ENCODE results near the gene STK24. TPM values are rescaled to one million over a fixed set of nuclear protein-coding genes. Genes with fewer than 3 reads are reported as not detected.

The STK24 gene
- total RNA-seq, 1 donor from 2014 or later: 43.2 TPM

GRCh38 chr13:98512774-98513665, 63.9 kb downstream of the STK24 start:
- DNase-seq (ENCODE audit: low read depth): no peak

GRCh38 chr13:98511435-98511834, 65.5 kb downstream of the STK24 start:
- DNase-seq (ENCODE audit: low read depth): peak; percentile 39

DNA sequence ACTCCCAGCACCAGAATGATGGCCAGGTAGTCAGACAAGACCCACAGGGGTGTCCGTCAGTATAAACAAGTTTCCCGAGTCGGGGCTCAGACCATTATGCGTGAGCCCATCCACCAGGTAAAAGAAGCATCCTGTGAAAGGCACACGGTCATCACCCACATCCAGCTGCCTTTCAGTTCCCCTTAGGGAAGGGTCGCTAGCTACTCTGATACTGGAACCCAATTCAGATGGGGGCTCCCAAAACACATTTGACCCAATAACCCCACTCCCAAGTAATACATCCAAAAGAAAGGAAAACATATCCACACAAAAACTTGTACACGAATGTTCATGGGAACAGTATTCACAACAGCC, 66.8 kb downstream of the STK24 start:
- DNase-seq (ENCODE audit: low read depth): no peak

- peak; percentile 70 for DNase-seq (ENCODE audit: low read depth)
Measured at GRCh38 chr13:98509271-98510155, 67.4 kb downstream of the STK24 start.

- peak; percentile 41 for DNase-seq (ENCODE audit: low read depth)
Measured at GRCh38 chr13:98508685-98509084, 68.2 kb downstream of the STK24 start.

DNA sequence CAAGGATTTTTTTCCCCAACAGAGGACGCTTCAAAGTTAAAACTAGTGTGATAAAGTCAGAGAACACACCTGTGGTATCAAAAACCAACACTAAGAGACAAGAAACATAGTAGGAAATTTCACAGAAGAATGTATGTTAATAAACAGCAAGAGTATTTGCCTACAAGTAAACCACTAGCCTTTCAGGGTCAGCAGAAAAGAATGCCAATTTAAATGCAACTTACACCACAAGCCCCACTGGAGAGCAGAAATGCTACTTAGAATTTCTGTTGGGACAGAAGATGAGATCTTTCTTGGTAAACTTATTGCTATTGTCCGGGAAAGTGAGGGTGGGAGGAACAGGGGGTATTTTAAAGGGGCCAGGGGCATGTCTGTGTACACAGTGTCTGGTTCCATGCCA, 68.6 kb downstream of the STK24 start:
- no peak for DNase-seq (ENCODE audit: low read depth)

GRCh38 chr13:98507282-98507797, 69.6 kb downstream of the STK24 start:
- DNase-seq (ENCODE audit: low read depth): no peak

- no peak for DNase-seq (ENCODE audit: low read depth)
Measured at GRCh38 chr13:98506728-98507230, 70.1 kb downstream of the STK24 start.

- DNase-seq (ENCODE audit: low read depth): no peak
Measured at GRCh38 chr13:98506322-98506721, 70.6 kb downstream of the STK24 start.

DNA sequence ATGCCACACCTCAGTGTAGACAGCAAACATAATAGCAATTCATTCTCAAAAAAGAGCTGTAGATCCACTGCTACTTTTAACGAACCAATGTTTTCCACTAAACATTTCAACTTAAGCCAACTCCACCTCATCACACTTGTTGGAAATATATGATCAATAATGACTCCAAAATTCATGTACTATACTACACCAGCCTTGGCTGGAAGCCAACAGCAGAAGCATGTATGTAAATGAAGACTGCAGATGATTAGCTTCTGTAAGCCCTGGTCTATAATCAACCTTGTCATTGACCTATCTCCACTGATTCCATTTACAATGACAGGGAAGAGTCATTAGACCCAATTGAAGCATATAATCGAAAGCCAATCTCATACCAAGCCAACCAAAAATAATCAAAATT, 71.7 kb downstream of the STK24 start:
- DNase-seq (ENCODE audit: low read depth): no peak

DNA sequence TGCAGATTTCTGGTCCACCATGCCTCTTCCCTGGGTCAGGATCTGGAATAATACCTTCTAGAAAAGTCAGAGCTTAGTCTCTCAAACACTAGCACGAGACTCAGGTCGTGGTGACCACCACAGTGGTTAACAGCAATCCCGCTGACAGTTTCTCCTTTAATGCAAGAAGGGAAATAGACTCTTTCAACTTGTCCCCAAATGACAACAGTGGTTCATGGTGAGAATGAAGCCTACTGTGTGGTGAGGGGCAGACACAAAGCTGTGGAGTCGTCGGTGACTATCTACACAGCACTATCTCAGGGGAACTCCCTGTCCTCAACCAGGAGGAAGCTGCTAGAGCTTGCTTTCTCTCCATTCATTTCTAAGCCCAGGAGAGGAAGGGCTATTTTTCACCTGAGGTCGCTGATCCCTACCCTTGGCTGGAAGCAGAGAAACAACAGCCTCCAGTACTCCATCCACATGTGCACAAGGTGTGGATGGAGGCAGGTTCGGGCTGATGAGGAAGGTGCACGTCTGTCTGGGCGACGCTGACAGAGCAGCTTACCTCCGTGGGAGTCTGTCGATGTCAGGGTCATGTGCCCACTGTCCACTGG, 72.4 kb downstream of the STK24 start:
- DNase-seq (ENCODE audit: low read depth): no peak

DNA sequence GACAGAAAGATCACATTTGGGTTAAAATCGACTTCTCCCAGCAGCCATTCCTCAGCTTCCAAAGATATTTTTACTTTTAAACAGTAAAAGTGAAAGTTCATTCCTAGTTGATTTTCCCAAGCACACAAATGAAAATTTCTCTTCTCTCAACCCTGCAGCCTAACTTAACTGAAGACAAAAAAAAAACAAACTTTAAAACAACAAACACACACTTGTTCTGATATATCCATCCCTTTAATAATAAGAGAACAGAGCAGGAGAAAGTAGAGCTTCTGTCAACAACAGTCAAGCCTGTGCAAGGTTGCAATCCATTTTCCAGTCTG, 72.9 kb downstream of the STK24 start:
- no peak for DNase-seq (ENCODE audit: low read depth)

- DNase-seq (ENCODE audit: low read depth): peak; percentile 78
Measured at GRCh38 chr13:98503175-98504028, 73.5 kb downstream of the STK24 start.

GRCh38 chr13:98500963-98501421, 75.9 kb downstream of the STK24 start:
- DNase-seq (ENCODE audit: low read depth): no peak

- no peak for DNase-seq (ENCODE audit: low read depth)
Measured at GRCh38 chr13:98496966-98497365, 79.9 kb downstream of the STK24 start.

GRCh38 chr13:98496479-98496791, 80.5 kb downstream of the STK24 start:
- DNase-seq (ENCODE audit: low read depth): no peak

DNA sequence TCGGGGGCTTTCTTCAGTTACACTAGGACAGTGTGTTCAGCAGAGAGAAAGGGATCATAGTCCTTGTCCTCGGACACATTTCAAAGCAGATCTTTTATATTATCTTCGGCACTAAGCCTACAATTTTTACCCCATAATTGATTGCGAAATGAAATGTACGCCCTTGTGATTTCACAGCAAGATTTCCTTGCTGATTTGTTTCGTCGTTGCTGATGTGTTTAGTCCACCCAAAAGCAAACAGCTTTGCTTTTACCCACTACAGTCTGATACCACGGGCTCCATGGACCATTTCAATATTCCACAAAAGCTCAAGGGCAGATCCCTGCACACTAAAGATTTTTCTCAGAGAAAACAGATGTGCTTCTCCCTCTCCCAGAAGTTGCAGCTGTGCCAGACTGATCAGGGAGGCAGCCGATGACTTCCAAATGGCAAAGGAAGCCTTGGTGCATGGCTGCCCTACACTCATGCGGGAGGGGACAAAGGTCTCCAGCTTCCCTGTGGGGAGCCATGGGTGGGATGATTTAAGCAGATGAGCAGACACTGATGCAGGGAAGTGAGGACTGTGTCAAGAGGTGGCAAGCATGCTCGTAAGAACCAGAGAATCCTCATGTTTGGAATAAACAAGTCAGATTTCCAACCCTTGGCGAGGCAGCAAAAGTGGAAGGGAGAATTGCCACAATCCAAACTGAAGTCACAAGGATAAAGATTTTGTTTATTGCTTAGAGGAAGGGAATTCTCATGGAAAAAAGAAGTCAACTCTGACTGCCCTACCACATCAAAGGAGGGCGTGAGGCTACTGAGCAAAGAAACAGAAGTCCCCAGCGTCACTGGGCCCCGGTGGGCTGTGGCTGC, 81.1 kb downstream of the STK24 start:
- no peak for DNase-seq (ENCODE audit: low read depth)

GRCh38 chr13:98494769-98495168, 82.1 kb downstream of the STK24 start:
- no peak for DNase-seq (ENCODE audit: low read depth)

GRCh38 chr13:98493042-98493712, 83.7 kb downstream of the STK24 start:
- no peak for DNase-seq (ENCODE audit: low read depth)
